Measurements from ENCODE around the gene ARHGEF7.

ARHGEF7 gene

GRCh38 chr13:111247552-111247951 is 132.4 kb downstream of the ARHGEF7 start:
- no peak for DNase-seq (ENCODE audit: low read depth)
- no peak overlapping the region for H3K4me3 ChIP-seq (ENCODE audit: control insufficient read depth, low read depth, low read length)
- no peak for TF ChIP-seq CTCF (IDR thresholded peaks at IDR 0.05; ENCODE audit: control insufficient read depth, insufficient read depth, low read depth, low read length, missing control alignments)

- no peak overlapping the region for H3K4me3 ChIP-seq (ENCODE audit: control insufficient read depth, low read depth, low read length)
- no peak for TF ChIP-seq CTCF (IDR thresholded peaks at IDR 0.05; ENCODE audit: control insufficient read depth, insufficient read depth, low read depth, low read length, missing control alignments)
- DNase-seq (ENCODE audit: low read depth) = no peak
Measured at GRCh38 chr13:111248822-111249221, 133.7 kb downstream of the ARHGEF7 start.

- no peak for TF ChIP-seq CTCF (IDR thresholded peaks at IDR 0.05; ENCODE audit: control insufficient read depth, insufficient read depth, low read depth, low read length, missing control alignments)
- H3K4me3 ChIP-seq (ENCODE audit: control insufficient read depth, low read depth, low read length) = no peak overlapping the region
- no peak for DNase-seq (ENCODE audit: low read depth)
Measured at GRCh38 chr13:111249637-111250360, 134.7 kb downstream of the ARHGEF7 start.

- DNase-seq (ENCODE audit: low read depth) = no peak
- TF ChIP-seq CTCF (IDR thresholded peaks at IDR 0.05; ENCODE audit: control insufficient read depth, insufficient read depth, low read depth, low read length, missing control alignments) = no peak
- H3K4me3 ChIP-seq (ENCODE audit: control insufficient read depth, low read depth, low read length) = no peak overlapping the region
Measured at GRCh38 chr13:111251646-111252445, 136.7 kb downstream of the ARHGEF7 start.

GRCh38 chr13:111252446-111253364 is 137.6 kb downstream of the ARHGEF7 start:
- H3K4me3 ChIP-seq (ENCODE audit: control insufficient read depth, low read depth, low read length) = no peak overlapping the region
- no peak for DNase-seq (ENCODE audit: low read depth)
- no peak for TF ChIP-seq CTCF (IDR thresholded peaks at IDR 0.05; ENCODE audit: control insufficient read depth, insufficient read depth, low read depth, low read length, missing control alignments)

GRCh38 chr13:111253365-111253872 is 138.3 kb downstream of the ARHGEF7 start:
- no peak overlapping the region for H3K4me3 ChIP-seq (ENCODE audit: control insufficient read depth, low read depth, low read length)
- no peak for DNase-seq (ENCODE audit: low read depth)
- TF ChIP-seq CTCF (IDR thresholded peaks at IDR 0.05; ENCODE audit: control insufficient read depth, insufficient read depth, low read depth, low read length, missing control alignments) = no peak
